H1 (cell line): ENCODE measurements around the gene HNRNPA1. TPM values are rescaled to one million over a fixed set of nuclear protein-coding genes. Genes with fewer than 3 reads are reported as not detected.
A peak's percentile ranks its signal among the peaks of the same experiment; 100 is the strongest.

Experiments used
- CTCF ChIA-PET: fragments of 300-600 bp; sonication (Branson Sonifier 250); formaldehyde crosslinking; loops from one replicate; lab custom pipeline; 2021; ENCODE audit not compliant: partially characterized antibody; lab: Charles Lee
- POLR2A ChIA-PET: fragments of 300-600 bp; sonication (Branson Sonifier 250); formaldehyde crosslinking; loops from one replicate; lab custom pipeline; 2021; ENCODE audit warnings: inconsistent platforms; ENCODE audit not compliant: partially characterized antibody; lab: Charles Lee
- DNase-seq, 2 experiments: peaks; one replicate each; pipeline versions ENCODE4 v3.0.0 to v3.0.0-alpha.2; 2010 to 2022; ENCODE audit warnings: low spot score in 2 of 2, low read depth in 1 of 2, mixed read lengths in 1 of 2
- FAIRE-seq: peaks from 2 replicates; lab custom pipeline; 2011; peaks lifted over from hg19 to GRCh38; lab: Jason Lieb, UNC
- H2AFZ ChIP-seq: 2 replicates; pipeline ENCODE4 v1.8.1; 2012; ENCODE audit warnings: low read length, inconsistent platforms
- H2AK5ac ChIP-seq: 2 replicates; pipeline ENCODE4 v1.6.1; 2013; ENCODE audit warnings: low read depth, low read length
- H2BK120ac ChIP-seq: replicated peaks from 2 replicates; pipeline ENCODE3; 2013; ENCODE audit warnings: low read depth, low read length, inconsistent platforms
- H2BK12ac ChIP-seq: 2 replicates; pipeline ENCODE4 v1.6.1; 2013; ENCODE audit warnings: low read depth, low read length
- H2BK15ac ChIP-seq: 2 replicates; pipeline ENCODE4 v1.6.1; 2013; ENCODE audit warnings: low read length
- H2BK20ac ChIP-seq: 2 replicates; pipeline ENCODE4 v1.6.1; 2013; ENCODE audit warnings: low read length
- H2BK5ac ChIP-seq: 2 replicates; pipeline ENCODE4 v1.6.1; 2013; ENCODE audit warnings: low read depth, low read length
- H3K14ac ChIP-seq: 2 replicates; pipeline ENCODE4 v1.6.1; 2013; ENCODE audit warnings: inconsistent platforms; ENCODE audit not compliant: insufficient read length
- H3K18ac ChIP-seq: 2 replicates; pipeline ENCODE4 v1.6.1; 2013; ENCODE audit warnings: low read length; ENCODE audit errors: extremely low read depth
- H3K23ac ChIP-seq: 2 replicates; pipeline ENCODE4 v1.6.1; 2013; ENCODE audit warnings: inconsistent platforms; ENCODE audit not compliant: insufficient read length
- H3K23me2 ChIP-seq: 2 replicates; pipeline ENCODE4 v1.6.1; 2013; ENCODE audit warnings: low read depth, low read length
- H3K27ac ChIP-seq: 2 replicates; pipeline ENCODE4 v1.6.1; 2011; ENCODE audit warnings: low read depth, low read length, inconsistent platforms
- H3K27me3 ChIP-seq, 4 experiments: replicated peaks in 1 of 4; 1 replicate in 1 of 4; 2 replicates in 3 of 4; pipeline versions ENCODE4 v1.6.1 to v1.8.1; 2011 to 2013; ENCODE audit warnings: low read length in 3 of 4, mild to moderate bottlenecking in 3 of 4, inconsistent platforms in 2 of 4, mixed read lengths in 2 of 4, moderate library complexity in 1 of 4; ENCODE audit not compliant: control insufficient read depth in 3 of 4, insufficient read depth in 3 of 4; ENCODE audit errors: extremely low read depth in 1 of 4
- H3K36me3 ChIP-seq, 4 experiments: 2 replicates each; pipeline versions ENCODE4 v1.6.1 to v1.8.1; 2011 to 2013; ENCODE audit warnings: mild to moderate bottlenecking in 4 of 4, low read length in 3 of 4, moderate library complexity in 2 of 4, control low read depth in 1 of 4, inconsistent platforms in 1 of 4; ENCODE audit not compliant: insufficient read depth in 4 of 4, control insufficient read depth in 2 of 4
- H3K4ac ChIP-seq: replicated peaks from 2 replicates; pipeline ENCODE3; 2013; ENCODE audit warnings: low read length, low read depth, mixed read lengths, inconsistent platforms; ENCODE audit not compliant: insufficient read length
- H3K4me1 ChIP-seq, 4 experiments: replicated peaks in 1 of 4; 1 replicate in 1 of 4; 2 replicates in 3 of 4; pipeline versions ENCODE4 v1.6.1 to v1.8.1; 2011 to 2013; ENCODE audit warnings: low read length in 3 of 4, inconsistent platforms in 2 of 4, mixed read lengths in 1 of 4; ENCODE audit not compliant: insufficient read depth in 4 of 4, control insufficient read depth in 3 of 4
- H3K4me2 ChIP-seq, 2 experiments: 2 replicates each; pipeline versions ENCODE4 v1.6.1 to v1.8.1; 2011 to 2013; ENCODE audit warnings: low read depth in 2 of 2, low read length in 2 of 2, control low read depth in 1 of 2, inconsistent platforms in 1 of 2, mild to moderate bottlenecking in 1 of 2; ENCODE audit not compliant: insufficient read depth in 1 of 2
- H3K4me3 ChIP-seq, 4 experiments: fragments of 200-600, 300-600 bp in 1 of 4; sonication (generic), shearing (Covaris generic), sonication (Bioruptor Twin) in 1 of 4; 2 replicates each; pipeline versions ENCODE4 v1.5.1 to v1.8.1; 2011 to 2016; ENCODE audit warnings: low read length in 4 of 4, low read depth in 3 of 4, control low read depth in 2 of 4, inconsistent platforms in 2 of 4, mild to moderate bottlenecking in 2 of 4, mixed read lengths in 1 of 4, moderate library complexity in 1 of 4; ENCODE audit not compliant: insufficient read depth in 2 of 4; ENCODE audit errors: extremely low read depth in 1 of 4
- H3K56ac ChIP-seq: replicated peaks from 2 replicates; pipeline ENCODE3; 2013; ENCODE audit warnings: low read depth, mild to moderate bottlenecking, mixed read lengths, low read length, inconsistent platforms; ENCODE audit not compliant: insufficient read length
- H3K79me1 ChIP-seq: 2 replicates; pipeline ENCODE4 v1.6.1; 2013; ENCODE audit warnings: low read depth, low read length, control low read depth
- H3K79me2 ChIP-seq, 2 experiments: 2 replicates each; pipeline versions ENCODE4 v1.6.1 to v1.8.1; 2012 to 2013; ENCODE audit warnings: low read length in 2 of 2, mild to moderate bottlenecking in 2 of 2, inconsistent platforms in 1 of 2; ENCODE audit not compliant: insufficient read depth in 2 of 2, control insufficient read depth in 1 of 2
- H3K9ac ChIP-seq, 4 experiments: replicated peaks in 1 of 4; 1 replicate in 1 of 4; 2 replicates in 3 of 4; pipeline versions ENCODE4 v1.6.1 to v1.8.1; 2011 to 2013; ENCODE audit warnings: low read depth in 3 of 4, low read length in 3 of 4, control low read depth in 2 of 4, mild to moderate bottlenecking in 2 of 4, moderate library complexity in 2 of 4, inconsistent platforms in 1 of 4; ENCODE audit errors: extremely low read depth in 1 of 4
- H3K9me3 ChIP-seq, 2 experiments: 2 replicates each; pipeline versions ENCODE4 v1.6.1 to v1.8.1; 2012 to 2013; ENCODE audit warnings: mild to moderate bottlenecking in 2 of 2, moderate library complexity in 2 of 2, control low read depth in 1 of 2, inconsistent platforms in 1 of 2, low read depth in 1 of 2, low read length in 1 of 2, mixed read lengths in 1 of 2; ENCODE audit not compliant: insufficient read depth in 2 of 2
- H4K20me1 ChIP-seq, 2 experiments: replicated peaks in 1 of 2; 2 replicates each; pipeline versions ENCODE3 to v1.8.1; 2011 to 2013; ENCODE audit warnings: inconsistent platforms in 2 of 2, low read length in 2 of 2, mild to moderate bottlenecking in 1 of 2; ENCODE audit not compliant: insufficient read depth in 2 of 2, control insufficient read depth in 1 of 2
- H4K5ac ChIP-seq: 2 replicates; pipeline ENCODE4 v1.6.1; 2013; ENCODE audit warnings: low read length, low read depth, mixed read lengths, inconsistent platforms; ENCODE audit not compliant: insufficient read length
- H4K8ac ChIP-seq: 2 replicates; pipeline ENCODE4 v1.8.0; 2013; ENCODE audit warnings: mild to moderate bottlenecking, moderate library complexity, low read length, inconsistent platforms; ENCODE audit not compliant: insufficient read depth; ENCODE audit errors: extremely low read depth
- H4K91ac ChIP-seq: replicated peaks from 2 replicates; pipeline ENCODE3; 2013; ENCODE audit warnings: low read length, mixed read lengths, inconsistent platforms; ENCODE audit not compliant: insufficient read length
- CREB1 ChIP-seq: IDR thresholded peaks from 2 replicates; pipeline ENCODE4 v1.6.1; 2012; ENCODE audit warnings: inconsistent platforms
- EGR1 ChIP-seq: IDR thresholded peaks from 2 replicates; pipeline ENCODE4 v1.6.1; 2011; ENCODE audit warnings: low read depth, low read length, borderline replicate concordance
- FOSL1 ChIP-seq: IDR thresholded peaks from 2 replicates; pipeline ENCODE4 v1.6.1; 2011; ENCODE audit warnings: mild to moderate bottlenecking, low read depth, low read length, moderate library complexity; ENCODE audit not compliant: insufficient read depth
- GABPA ChIP-seq: IDR thresholded peaks from 2 replicates; pipeline ENCODE4 v1.6.1; 2011; ENCODE audit warnings: mild to moderate bottlenecking, low read length, moderate library complexity, borderline replicate concordance; ENCODE audit not compliant: insufficient read depth
- JUN ChIP-seq: IDR thresholded peaks from 2 replicates; pipeline ENCODE4 v1.6.1; 2011; ENCODE audit warnings: low read depth, mild to moderate bottlenecking, improper control_type of control experiment, low read length
- KDM1A ChIP-seq: fragments of 200-600, 300-600 bp; sonication (generic); IDR thresholded peaks from 2 replicates; pipeline ENCODE4 v1.7.1; 2016; ENCODE audit warnings: mild to moderate bottlenecking, low read length, borderline replicate concordance
- NANOG ChIP-seq: IDR thresholded peaks from 2 replicates; pipeline ENCODE4 v1.6.1; 2011; ENCODE audit warnings: low read length, low read depth, mild to moderate bottlenecking, inconsistent platforms; ENCODE audit not compliant: insufficient read depth, poor library complexity, severe bottlenecking
- POU5F1 ChIP-seq: IDR thresholded peaks from 2 replicates; pipeline ENCODE4 v1.6.1; 2011; ENCODE audit warnings: low read depth, mild to moderate bottlenecking, low read length, moderate library complexity
- SP2 ChIP-seq: IDR thresholded peaks from 2 replicates; pipeline ENCODE4 v1.6.1; 2012; ENCODE audit warnings: mild to moderate bottlenecking, low read length, inconsistent platforms
- WGBS, 2 experiments: shearing (Covaris generic) in 1 of 2; methylation state at CpG; one replicate each; pipeline versions ENCODE4 v1.1.6 to v1.1.7; 2013 to 2015; ENCODE audit warnings: low lambda C conversion rate in 2 of 2, mixed read lengths in 2 of 2, inconsistent platforms in 1 of 2, low coverage in 1 of 2, missing lambda C conversion rate in 1 of 2; ENCODE audit not compliant: insufficient replicate concordance in 2 of 2, insufficient coverage in 1 of 2, insufficient read length in 1 of 2; ENCODE audit errors: extremely low coverage in 1 of 2, missing lambda C conversion rate in 1 of 2; 5-methylcytosine and 5-hydroxymethylcytosine counted together
- polyA plus RNA-seq, 7 experiments: library from polyadenylated mRNA; depleted of rRNA in 3 of 7; stranded (reverse) in 5 of 7; unstranded in 2 of 7; fragments of >200 nt in 5 of 7; fragments of 200-250 nt in 2 of 7; gene quantifications; 1 replicate in 5 of 7; 2 replicates in 1 of 7; 4 replicates in 1 of 7; pipeline versions ENCODE4 v1.2.1 to v1.2.3, GENCODE V29; 2011 to 2013; ENCODE audit warnings: missing spikeins in 2 of 7, mixed read lengths in 2 of 7
- total RNA-seq: library from RNA; stranded (reverse); fragmentation: NEBNext Ultra II Directional; extraction: Animal tissue kit (Norgen Biotek cat#: 25700); gene quantifications from 2 replicates; pipeline ENCODE4 v1.2.1, GENCODE V29; 2021
- TF ChIP-seq, protein P1 (sequence below): IDR thresholded peaks from 2 replicates; pipeline ENCODE4 v1.6.1; 2012; ENCODE audit warnings: inconsistent platforms

The HNRNPA1 gene
- total and polyA plus RNA-seq, 2 of the 8 experiments (the other 6 are each of a cell fraction or from before 2014, with no cell fraction given), result 835 to 2,738 TPM

DNA sequence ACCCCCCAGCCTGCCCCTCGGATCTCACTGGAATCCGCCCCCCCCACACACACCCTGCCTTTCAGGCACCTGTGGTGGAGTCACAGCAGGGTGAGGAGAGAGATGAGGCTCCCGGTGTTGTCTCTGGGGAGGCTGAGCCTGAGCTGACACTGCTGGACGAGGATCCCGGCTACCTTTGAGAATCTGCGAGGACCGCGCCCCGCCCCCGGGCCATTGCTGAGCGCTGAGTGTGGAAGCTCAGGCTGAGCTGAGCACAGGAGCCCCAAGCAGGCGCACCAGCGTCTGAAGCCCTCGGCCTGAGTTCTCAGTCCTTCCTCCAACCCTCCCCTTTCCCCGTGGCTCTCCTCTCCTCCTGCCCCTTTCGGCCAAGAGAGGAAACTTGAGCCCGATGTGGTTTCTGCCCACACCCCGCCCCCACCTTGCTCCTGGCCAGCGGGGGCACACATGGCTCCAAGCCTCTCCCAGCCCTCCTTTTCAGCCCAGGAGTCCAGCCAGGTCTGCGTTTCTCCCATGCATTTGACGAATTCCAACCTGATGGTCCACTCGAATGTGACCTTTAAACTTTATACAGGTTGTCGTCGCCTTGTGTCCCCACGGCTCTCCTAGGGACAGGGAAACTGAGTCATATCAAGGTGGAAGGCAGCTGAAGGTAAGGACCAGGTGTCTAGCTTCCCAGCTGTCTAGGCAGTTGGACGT is 20.4 kb downstream of the HNRNPA1 start, which contains the start of gene NFE2:
Gene NFE2 (minus strand): TSS at position 284 of the 696 bp plus-strand sequence. CDS start 5,767 bp downstream, outside the sequence.
- Histone ChIP-seq H3K4ac (peak within 1 kb of the TSS; percentile 23), H2BK20ac (peak within 1 kb of the TSS; percentile 97), H3K9ac (peak within 1 kb of the TSS; percentile 9 to 64 (median 33)), H4K8ac (peak within 1 kb of the TSS; percentile 81; the same call in 1 of the 2 replicates), H2BK12ac (peak within 1 kb of the TSS; percentile 95), H3K27me3 (peaks cover 0 to 7% (median 0%) of the 10 kb centered on the region in 4 experiments; a peak in 1 of 7 replicates), H4K20me1 (no peaks in the 10 kb centered on the region), H3K14ac (peak within 1 kb of the TSS; percentile 35), H4K5ac (peak within 1 kb of the TSS; percentile 86), H3K36me3 (no peaks in the 10 kb centered on the region), H3K4me2 (peak within 1 kb of the TSS; percentile 85 to 97), H3K4me3 (peak within 1 kb of the TSS; percentile 24 to 63 (median 46)), H2BK5ac (peak within 1 kb of the TSS; percentile 94), H3K4me1 (peaks cover 12 to 32% (median 21%) of the 10 kb centered on the region in 4 experiments), H2AFZ (peak within 1 kb of the TSS; percentile 14; the same call in 1 of the 2 replicates), H3K27ac (peak within 1 kb of the TSS; percentile 75), H3K23ac (no peak within 1 kb of the TSS), H2AK5ac (0 out of 2 replicates have a peak within 1 kb of the TSS, but pooled peaks have one; percentile 68), H3K56ac (peak within 1 kb of the TSS; percentile 71), H3K23me2 (peaks cover 6% of the 10 kb centered on the region; the same call in 1 of the 2 replicates), H4K91ac (peak within 1 kb of the TSS; percentile 79), H3K9me3 (no peaks in the 10 kb centered on the region), H3K79me1 (no peaks in the 10 kb centered on the region), H3K18ac (peak within 1 kb of the TSS; percentile 98), H2BK120ac (peak within 1 kb of the TSS; percentile 50), H2BK15ac (peak within 1 kb of the TSS; percentile 83), H3K79me2 (no peaks in the 10 kb centered on the region)
- WGBS, 2 experiments, result 2% methylated on average over 23 of the region's 26 CpGs; no CpG with 5 or more reads in 1 of the 2 experiments
- peak; percentile 75 to 85 for DNase-seq
- POLR2A ChIA-PET, result interaction anchor here (0.7 to 4.8 kb wide), 12 partner anchors 9 to 58 kb away, joined by 3 to 105 read pairs (median 6); partner anchors contain the start of genes CBX5, COPZ1 and HNRNPA1
- FAIRE-seq, result no peak
- CTCF ChIA-PET, result interaction anchor here (0.5 to 14.9 kb wide), 14 partner anchors 9 to 692 kb away, joined by 3 to 618 read pairs (median 4); partner anchors contain the start of gene COPZ1
- TF ChIP-seq POU5F1, result no peak
- no peak for TF ChIP-seq EGR1
- no peak for TF ChIP-seq NANOG
- TF ChIP-seq JUN, result no peak
- peak; percentile 9; the same call in 1 of the 2 replicates for TF ChIP-seq KDM1A
- no peak for TF ChIP-seq GABPA
- 0 out of 2 replicates have a peak, but pooled peaks have one; percentile 6 for TF ChIP-seq CREB1
- TF ChIP-seq, protein P1, sequence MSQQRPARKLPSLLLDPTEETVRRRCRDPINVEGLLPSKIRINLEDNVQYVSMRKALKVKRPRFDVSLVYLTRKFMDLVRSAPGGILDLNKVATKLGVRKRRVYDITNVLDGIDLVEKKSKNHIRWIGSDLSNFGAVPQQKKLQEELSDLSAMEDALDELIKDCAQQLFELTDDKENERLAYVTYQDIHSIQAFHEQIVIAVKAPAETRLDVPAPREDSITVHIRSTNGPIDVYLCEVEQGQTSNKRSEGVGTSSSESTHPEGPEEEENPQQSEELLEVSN, result no peak
- TF ChIP-seq FOSL1, result no peak
- TF ChIP-seq SP2, result no peak
